ENCODE measurements around the gene GRXCR2.

The GRXCR2 gene

GRCh38 chr5:145918397-145918796 is 45.6 kb upstream of the GRXCR2 start:
- H3K4me3 ChIP-seq (ENCODE audit: low read depth, low read length): no peak overlapping the region
- H3K36me3 ChIP-seq: no peaks in the 10 kb centered on the region
- no peak for DNase-seq
- TF ChIP-seq CTCF (IDR thresholded peaks at IDR 0.05; ENCODE audit: low read depth, low read length): no peak
- no peaks in the 10 kb centered on the region for H3K9me3 ChIP-seq (ENCODE audit: severe bottlenecking)
- no peak overlapping the region for H3K27ac ChIP-seq
- H3K27me3 ChIP-seq (ENCODE audit: insufficient read depth, low read depth, severe bottlenecking): no peaks in the 10 kb centered on the region

- H3K27ac ChIP-seq: no peak overlapping the region
- H3K9me3 ChIP-seq (ENCODE audit: severe bottlenecking): no peaks in the 10 kb centered on the region
- no peak for TF ChIP-seq CTCF (IDR thresholded peaks at IDR 0.05; ENCODE audit: low read depth, low read length)
- H3K4me3 ChIP-seq (ENCODE audit: low read depth, low read length): no peak overlapping the region
- H3K36me3 ChIP-seq: no peaks in the 10 kb centered on the region
- H3K27me3 ChIP-seq (ENCODE audit: insufficient read depth, low read depth, severe bottlenecking): no peaks in the 10 kb centered on the region
- no peak for DNase-seq
These were observed 44.5 kb upstream of the GRXCR2 start for GRCh38 chr5:145917288-145917687.

DNA sequence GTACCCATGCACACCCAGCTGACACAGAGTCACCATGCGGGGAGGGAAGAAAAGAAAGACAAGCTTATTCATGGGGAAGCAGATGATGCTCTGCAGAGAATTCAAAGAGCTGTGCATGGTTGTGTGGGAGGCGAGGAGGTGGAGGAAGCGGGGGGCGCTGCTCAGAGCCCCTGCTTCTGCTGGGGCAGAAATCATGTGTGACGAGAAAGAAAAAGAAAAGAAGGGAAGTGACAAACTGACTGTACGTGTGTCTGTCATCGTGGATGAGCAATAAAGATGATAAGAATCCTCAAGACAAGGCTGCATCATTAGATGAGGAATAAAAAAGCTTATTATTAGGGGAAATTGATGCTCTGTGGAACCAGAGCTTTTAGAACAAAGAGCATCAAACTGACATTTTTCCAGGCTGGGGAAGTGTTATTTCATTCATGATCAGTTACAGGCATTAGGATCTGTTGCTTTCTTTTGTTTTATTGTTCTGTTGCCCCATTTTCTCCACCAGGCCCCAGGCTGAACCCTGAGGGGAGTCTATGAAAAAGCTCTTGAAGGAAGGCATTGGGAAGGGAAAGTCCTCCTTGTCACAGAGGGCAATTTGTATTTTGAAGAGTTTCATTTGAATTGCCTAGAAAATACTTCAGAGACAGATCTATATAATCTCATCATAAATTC is 43.3 kb upstream of the GRXCR2 start:
- H3K4me3 ChIP-seq (ENCODE audit: low read depth, low read length): no peak overlapping the region
- H3K9me3 ChIP-seq (ENCODE audit: severe bottlenecking): no peaks in the 10 kb centered on the region
- no peaks in the 10 kb centered on the region for H3K27me3 ChIP-seq (ENCODE audit: insufficient read depth, low read depth, severe bottlenecking)
- no peak overlapping the region for H3K27ac ChIP-seq
- H3K36me3 ChIP-seq: no peaks in the 10 kb centered on the region
- no peak for DNase-seq
- no peak for TF ChIP-seq CTCF (IDR thresholded peaks at IDR 0.05; ENCODE audit: low read depth, low read length)

- no peak for TF ChIP-seq CTCF (IDR thresholded peaks at IDR 0.05; ENCODE audit: low read depth, low read length)
- Histone ChIP-seq H3K4me3 (ENCODE audit: low read depth, low read length) (no peak overlapping the region), H3K9me3 (ENCODE audit: severe bottlenecking) (no peaks in the 10 kb centered on the region), H3K27me3 (ENCODE audit: insufficient read depth, low read depth, severe bottlenecking) (no peaks in the 10 kb centered on the region), H3K36me3 (no peaks in the 10 kb centered on the region), H3K27ac (no peak overlapping the region)
- DNase-seq: no peak
These were observed 40.9 kb upstream of the GRXCR2 start for GRCh38 chr5:145913701-145914100.

GRCh38 chr5:145912594-145912993 is 39.8 kb upstream of the GRXCR2 start:
- no peaks in the 10 kb centered on the region for H3K27me3 ChIP-seq (ENCODE audit: insufficient read depth, low read depth, severe bottlenecking)
- H3K9me3 ChIP-seq (ENCODE audit: severe bottlenecking): no peaks in the 10 kb centered on the region
- no peak for TF ChIP-seq CTCF (IDR thresholded peaks at IDR 0.05; ENCODE audit: low read depth, low read length)
- no peak for DNase-seq
- H3K4me3 ChIP-seq (ENCODE audit: low read depth, low read length): no peak overlapping the region
- no peak overlapping the region for H3K27ac ChIP-seq
- H3K36me3 ChIP-seq: no peaks in the 10 kb centered on the region

DNA sequence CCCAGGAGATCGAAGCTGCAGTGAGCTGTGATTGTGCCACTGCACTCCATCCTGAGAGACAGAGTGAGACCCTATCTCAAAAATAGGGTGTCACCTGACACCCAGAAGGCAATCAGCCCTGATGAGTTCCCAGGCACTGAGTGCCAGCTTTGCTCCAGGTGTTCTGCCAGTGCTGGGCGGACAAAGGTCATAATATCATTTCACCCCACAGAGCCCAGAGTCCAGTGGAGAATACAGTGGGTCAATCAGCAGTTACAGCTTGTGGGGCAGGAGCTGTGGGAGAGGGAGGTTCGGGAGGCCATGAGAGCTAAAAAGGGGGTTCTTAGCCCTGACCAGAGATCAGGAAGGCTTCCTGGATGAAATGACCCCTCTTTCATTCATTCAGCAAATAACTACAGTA is 39.2 kb upstream of the GRXCR2 start:
- Histone ChIP-seq H3K27me3 (ENCODE audit: insufficient read depth, low read depth, severe bottlenecking) (no peaks in the 10 kb centered on the region), H3K9me3 (ENCODE audit: severe bottlenecking) (no peaks in the 10 kb centered on the region), H3K27ac (no peak overlapping the region), H3K4me3 (ENCODE audit: low read depth, low read length) (no peak overlapping the region), H3K36me3 (no peaks in the 10 kb centered on the region)
- no peak for TF ChIP-seq CTCF (IDR thresholded peaks at IDR 0.05; ENCODE audit: low read depth, low read length)
- DNase-seq: no peak
